ENCODE measurements around the gene PCF11. TPM values are rescaled to one million over a fixed set of nuclear protein-coding genes. Genes with fewer than 3 reads are reported as not detected.

The PCF11 gene
- total RNA-seq, 1 experiment from 2014 or later: 46.1 TPM

DNA sequence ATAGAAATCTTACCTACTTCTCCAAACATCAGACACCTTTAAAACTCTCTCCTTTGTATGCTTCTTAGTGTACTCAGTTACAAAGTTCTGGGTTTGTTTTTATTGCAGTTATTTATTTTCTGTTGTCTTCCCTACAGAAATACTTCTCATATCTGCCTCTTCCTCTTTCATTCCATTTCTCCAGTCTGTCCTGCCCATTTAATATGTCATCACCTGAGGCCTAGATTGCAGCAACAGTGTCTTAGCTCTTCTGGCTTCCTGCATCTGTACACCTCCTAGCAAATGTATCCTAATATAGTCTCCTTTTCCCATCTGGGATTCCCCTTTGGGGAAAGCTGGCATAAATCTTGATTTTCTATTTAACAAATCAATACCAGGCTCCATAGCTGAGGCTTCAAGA, 34.9 kb upstream of the PCF11 start:
- H3K9me3 Mint-ChIP-seq: no peaks in the 10 kb centered on the region
- no peak for DNase-seq (ENCODE audit: low spot score)
- H3K4me1 Mint-ChIP-seq: no peaks in the 10 kb centered on the region; the same call in 1 of the 2 replicates
- no peak overlapping the region for H3K4me3 Mint-ChIP-seq
- no peaks in the 10 kb centered on the region for H3K27me3 Mint-ChIP-seq (ENCODE audit: low read depth)
- TF ChIP-seq AR (CRISPR knock-in tag; IDR thresholded peaks at IDR 0.05) (no peak), ZNF512 (CRISPR knock-in tag; IDR thresholded peaks at IDR 0.05; ENCODE audit: borderline replicate concordance) (no peak), SOX15 (CRISPR knock-in tag; IDR thresholded peaks at IDR 0.05) (no peak), NFYB (CRISPR knock-in tag; conservative IDR thresholded peaks at IDR 0.05; ENCODE audit: low read depth) (no peak), JUN (CRISPR knock-in tag; IDR thresholded peaks at IDR 0.05) (no peak), TEAD4 (CRISPR knock-in tag; IDR thresholded peaks at IDR 0.05) (no peak), NR1H2 (CRISPR knock-in tag; IDR thresholded peaks at IDR 0.05) (no peak), ZNF219 (CRISPR knock-in tag; IDR thresholded peaks at IDR 0.05; ENCODE audit: borderline replicate concordance) (no peak)
- TF ChIP-seq, protein P1, sequence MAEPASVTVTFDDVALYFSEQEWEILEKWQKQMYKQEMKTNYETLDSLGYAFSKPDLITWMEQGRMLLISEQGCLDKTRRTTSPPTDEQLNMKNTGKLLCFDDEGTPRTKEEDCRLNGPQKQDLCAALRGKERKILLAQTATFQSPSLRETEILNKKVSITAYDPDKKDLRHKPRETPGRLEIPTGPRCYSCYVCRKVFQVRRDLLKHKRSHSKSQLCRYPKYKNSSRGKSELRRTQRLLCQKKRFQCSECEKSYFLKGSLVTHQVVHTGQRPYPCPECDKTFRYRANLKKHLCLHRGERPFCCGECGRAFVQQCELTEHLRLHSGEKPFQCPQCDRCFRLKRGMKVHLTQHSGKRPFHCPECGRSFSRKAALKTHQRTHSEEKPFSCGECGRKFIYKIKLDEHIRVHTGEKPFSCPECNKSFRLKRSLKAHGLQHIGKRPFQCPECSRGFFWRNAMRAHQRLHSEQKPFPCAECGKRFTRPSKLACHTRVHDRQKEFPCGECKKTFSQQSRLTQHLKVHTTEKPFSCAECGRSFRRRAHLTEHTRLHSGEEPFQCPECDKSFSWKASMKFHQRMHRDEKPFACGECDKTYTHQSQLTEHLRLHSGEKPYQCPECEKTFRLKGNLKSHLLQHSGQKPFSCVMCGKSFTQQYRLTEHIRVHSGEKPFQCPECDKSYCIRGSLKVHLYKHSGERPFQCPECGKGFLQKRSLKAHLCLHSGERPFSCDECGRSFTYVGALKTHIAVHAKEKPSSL (CRISPR knock-in tag; conservative IDR thresholded peaks at IDR 0.05): no peak
- TF ChIP-seq, protein P2, sequence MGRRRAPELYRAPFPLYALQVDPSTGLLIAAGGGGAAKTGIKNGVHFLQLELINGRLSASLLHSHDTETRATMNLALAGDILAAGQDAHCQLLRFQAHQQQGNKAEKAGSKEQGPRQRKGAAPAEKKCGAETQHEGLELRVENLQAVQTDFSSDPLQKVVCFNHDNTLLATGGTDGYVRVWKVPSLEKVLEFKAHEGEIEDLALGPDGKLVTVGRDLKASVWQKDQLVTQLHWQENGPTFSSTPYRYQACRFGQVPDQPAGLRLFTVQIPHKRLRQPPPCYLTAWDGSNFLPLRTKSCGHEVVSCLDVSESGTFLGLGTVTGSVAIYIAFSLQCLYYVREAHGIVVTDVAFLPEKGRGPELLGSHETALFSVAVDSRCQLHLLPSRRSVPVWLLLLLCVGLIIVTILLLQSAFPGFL (CRISPR knock-in tag; IDR thresholded peaks at IDR 0.05; ENCODE audit: borderline replicate concordance): no peak
- TF ChIP-seq, protein P3, sequence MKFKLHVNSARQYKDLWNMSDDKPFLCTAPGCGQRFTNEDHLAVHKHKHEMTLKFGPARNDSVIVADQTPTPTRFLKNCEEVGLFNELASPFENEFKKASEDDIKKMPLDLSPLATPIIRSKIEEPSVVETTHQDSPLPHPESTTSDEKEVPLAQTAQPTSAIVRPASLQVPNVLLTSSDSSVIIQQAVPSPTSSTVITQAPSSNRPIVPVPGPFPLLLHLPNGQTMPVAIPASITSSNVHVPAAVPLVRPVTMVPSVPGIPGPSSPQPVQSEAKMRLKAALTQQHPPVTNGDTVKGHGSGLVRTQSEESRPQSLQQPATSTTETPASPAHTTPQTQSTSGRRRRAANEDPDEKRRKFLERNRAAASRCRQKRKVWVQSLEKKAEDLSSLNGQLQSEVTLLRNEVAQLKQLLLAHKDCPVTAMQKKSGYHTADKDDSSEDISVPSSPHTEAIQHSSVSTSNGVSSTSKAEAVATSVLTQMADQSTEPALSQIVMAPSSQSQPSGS (CRISPR knock-in tag; IDR thresholded peaks at IDR 0.05; ENCODE audit: borderline replicate concordance, low read depth): no peak
- ATAC-seq: no peak
- H3K36me3 Mint-ChIP-seq: no peaks in the 10 kb centered on the region
- no peak overlapping the region for H3K27ac Mint-ChIP-seq
- POLR2A ChIA-PET: no interaction called here
- CTCF ChIA-PET: no interaction called here

GRCh38 chr11:83122766-83123165, 34.2 kb upstream of the PCF11 start:
- ATAC-seq (no peak), DNase-seq (ENCODE audit: low spot score) (no peak)
- no peaks in the 10 kb centered on the region for H3K9me3 Mint-ChIP-seq
- H3K36me3 Mint-ChIP-seq: no peaks in the 10 kb centered on the region
- TF ChIP-seq MYBL2 (CRISPR knock-in tag; IDR thresholded peaks at IDR 0.05) (no peak), OVOL2 (CRISPR knock-in tag; IDR thresholded peaks at IDR 0.05; ENCODE audit: borderline replicate concordance) (no peak), SOX15 (CRISPR knock-in tag; IDR thresholded peaks at IDR 0.05) (no peak)
- TF ChIP-seq, protein P3 (CRISPR knock-in tag; IDR thresholded peaks at IDR 0.05; ENCODE audit: borderline replicate concordance, low read depth): no peak
- TF ChIP-seq, protein P4, sequence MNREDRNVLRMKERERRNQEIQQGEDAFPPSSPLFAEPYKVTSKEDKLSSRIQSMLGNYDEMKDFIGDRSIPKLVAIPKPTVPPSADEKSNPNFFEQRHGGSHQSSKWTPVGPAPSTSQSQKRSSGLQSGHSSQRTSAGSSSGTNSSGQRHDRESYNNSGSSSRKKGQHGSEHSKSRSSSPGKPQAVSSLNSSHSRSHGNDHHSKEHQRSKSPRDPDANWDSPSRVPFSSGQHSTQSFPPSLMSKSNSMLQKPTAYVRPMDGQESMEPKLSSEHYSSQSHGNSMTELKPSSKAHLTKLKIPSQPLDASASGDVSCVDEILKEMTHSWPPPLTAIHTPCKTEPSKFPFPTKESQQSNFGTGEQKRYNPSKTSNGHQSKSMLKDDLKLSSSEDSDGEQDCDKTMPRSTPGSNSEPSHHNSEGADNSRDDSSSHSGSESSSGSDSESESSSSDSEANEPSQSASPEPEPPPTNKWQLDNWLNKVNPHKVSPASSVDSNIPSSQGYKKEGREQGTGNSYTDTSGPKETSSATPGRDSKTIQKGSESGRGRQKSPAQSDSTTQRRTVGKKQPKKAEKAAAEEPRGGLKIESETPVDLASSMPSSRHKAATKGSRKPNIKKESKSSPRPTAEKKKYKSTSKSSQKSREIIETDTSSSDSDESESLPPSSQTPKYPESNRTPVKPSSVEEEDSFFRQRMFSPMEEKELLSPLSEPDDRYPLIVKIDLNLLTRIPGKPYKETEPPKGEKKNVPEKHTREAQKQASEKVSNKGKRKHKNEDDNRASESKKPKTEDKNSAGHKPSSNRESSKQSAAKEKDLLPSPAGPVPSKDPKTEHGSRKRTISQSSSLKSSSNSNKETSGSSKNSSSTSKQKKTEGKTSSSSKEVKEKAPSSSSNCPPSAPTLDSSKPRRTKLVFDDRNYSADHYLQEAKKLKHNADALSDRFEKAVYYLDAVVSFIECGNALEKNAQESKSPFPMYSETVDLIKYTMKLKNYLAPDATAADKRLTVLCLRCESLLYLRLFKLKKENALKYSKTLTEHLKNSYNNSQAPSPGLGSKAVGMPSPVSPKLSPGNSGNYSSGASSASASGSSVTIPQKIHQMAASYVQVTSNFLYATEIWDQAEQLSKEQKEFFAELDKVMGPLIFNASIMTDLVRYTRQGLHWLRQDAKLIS (CRISPR knock-in tag; IDR thresholded peaks at IDR 0.05; ENCODE audit: borderline replicate concordance): no peak
- TF ChIP-seq, protein P5, sequence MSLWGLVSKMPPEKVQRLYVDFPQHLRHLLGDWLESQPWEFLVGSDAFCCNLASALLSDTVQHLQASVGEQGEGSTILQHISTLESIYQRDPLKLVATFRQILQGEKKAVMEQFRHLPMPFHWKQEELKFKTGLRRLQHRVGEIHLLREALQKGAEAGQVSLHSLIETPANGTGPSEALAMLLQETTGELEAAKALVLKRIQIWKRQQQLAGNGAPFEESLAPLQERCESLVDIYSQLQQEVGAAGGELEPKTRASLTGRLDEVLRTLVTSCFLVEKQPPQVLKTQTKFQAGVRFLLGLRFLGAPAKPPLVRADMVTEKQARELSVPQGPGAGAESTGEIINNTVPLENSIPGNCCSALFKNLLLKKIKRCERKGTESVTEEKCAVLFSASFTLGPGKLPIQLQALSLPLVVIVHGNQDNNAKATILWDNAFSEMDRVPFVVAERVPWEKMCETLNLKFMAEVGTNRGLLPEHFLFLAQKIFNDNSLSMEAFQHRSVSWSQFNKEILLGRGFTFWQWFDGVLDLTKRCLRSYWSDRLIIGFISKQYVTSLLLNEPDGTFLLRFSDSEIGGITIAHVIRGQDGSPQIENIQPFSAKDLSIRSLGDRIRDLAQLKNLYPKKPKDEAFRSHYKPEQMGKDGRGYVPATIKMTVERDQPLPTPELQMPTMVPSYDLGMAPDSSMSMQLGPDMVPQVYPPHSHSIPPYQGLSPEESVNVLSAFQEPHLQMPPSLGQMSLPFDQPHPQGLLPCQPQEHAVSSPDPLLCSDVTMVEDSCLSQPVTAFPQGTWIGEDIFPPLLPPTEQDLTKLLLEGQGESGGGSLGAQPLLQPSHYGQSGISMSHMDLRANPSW (CRISPR knock-in tag; conservative IDR thresholded peaks at IDR 0.05; ENCODE audit: low read depth): no peak
- no peaks in the 10 kb centered on the region; the same call in 1 of the 2 replicates for H3K4me1 Mint-ChIP-seq
- no peak overlapping the region for H3K27ac Mint-ChIP-seq
- no peaks in the 10 kb centered on the region for H3K27me3 Mint-ChIP-seq (ENCODE audit: low read depth)
- ChIA-PET CTCF (no interaction called here), POLR2A (no interaction called here)
- no peak overlapping the region for H3K4me3 Mint-ChIP-seq
